Measurements from ENCODE around the gene CACTIN. TPM values are rescaled to one million over a fixed set of nuclear protein-coding genes. Genes with fewer than 3 reads are reported as not detected.

CACTIN gene
- total and polyA plus RNA-seq, 2 of the 8 experiments (the other 6 are each of a cell fraction or from before 2014, with no cell fraction given) = 25.8 to 29.9 TPM

- TF ChIP-seq TEAD4 (IDR thresholded peaks at IDR 0.05; ENCODE audit: low read depth, low read length) (no peak), BRCA1 (IDR thresholded peaks at IDR 0.05; ENCODE audit: low read depth, low read length) (no peak), CEBPB (IDR thresholded peaks at IDR 0.05; ENCODE audit: low read depth, low read length) (no peak)
Measured at GRCh38 chr19:3577723-3578344, 48.8 kb downstream of the CACTIN start (continued).
